IPS DF 6.9 (cell line): ENCODE measurements around the gene KLF1.

Experiments
- DNase-seq: peaks from one replicate; pipeline ENCODE4 v3.0.0-alpha.2; 2013; ENCODE audit warnings: low read depth, low spot score
- H3K27ac ChIP-seq: one replicate; pipeline ENCODE4 v1.5.1; 2013; ENCODE audit warnings: low read length, control low read depth
- H3K27me3 ChIP-seq: 2 replicates; pipeline ENCODE4 v1.6.1; 2013; ENCODE audit warnings: mild to moderate bottlenecking, low read length; ENCODE audit not compliant: control insufficient read depth, insufficient read depth
- H3K36me3 ChIP-seq: 2 replicates; pipeline ENCODE4 v1.6.1; 2013; ENCODE audit warnings: low read length; ENCODE audit not compliant: control insufficient read depth, insufficient read depth
- H3K4me1 ChIP-seq: 2 replicates; pipeline ENCODE4 v1.6.1; 2013; ENCODE audit warnings: low read length; ENCODE audit not compliant: control insufficient read depth, insufficient read depth
- H3K4me3 ChIP-seq: 2 replicates; pipeline ENCODE4 v1.5.1; 2013; ENCODE audit warnings: mild to moderate bottlenecking, low read length
- H3K9me3 ChIP-seq: 2 replicates; pipeline ENCODE4 v1.6.1; 2013; ENCODE audit warnings: low read length, inconsistent platforms; ENCODE audit not compliant: control insufficient read depth, insufficient read depth
- WGBS: extraction: QIAGEN DNeasy Blood & Tissue Kit; methylation state at CpG from one replicate; pipeline ENCODE4 v1.1.7; 2013; ENCODE audit warnings: mixed read lengths, missing lambda C conversion rate; ENCODE audit not compliant: insufficient read length, insufficient coverage; 5-methylcytosine and 5-hydroxymethylcytosine counted together

KLF1 gene

DNA sequence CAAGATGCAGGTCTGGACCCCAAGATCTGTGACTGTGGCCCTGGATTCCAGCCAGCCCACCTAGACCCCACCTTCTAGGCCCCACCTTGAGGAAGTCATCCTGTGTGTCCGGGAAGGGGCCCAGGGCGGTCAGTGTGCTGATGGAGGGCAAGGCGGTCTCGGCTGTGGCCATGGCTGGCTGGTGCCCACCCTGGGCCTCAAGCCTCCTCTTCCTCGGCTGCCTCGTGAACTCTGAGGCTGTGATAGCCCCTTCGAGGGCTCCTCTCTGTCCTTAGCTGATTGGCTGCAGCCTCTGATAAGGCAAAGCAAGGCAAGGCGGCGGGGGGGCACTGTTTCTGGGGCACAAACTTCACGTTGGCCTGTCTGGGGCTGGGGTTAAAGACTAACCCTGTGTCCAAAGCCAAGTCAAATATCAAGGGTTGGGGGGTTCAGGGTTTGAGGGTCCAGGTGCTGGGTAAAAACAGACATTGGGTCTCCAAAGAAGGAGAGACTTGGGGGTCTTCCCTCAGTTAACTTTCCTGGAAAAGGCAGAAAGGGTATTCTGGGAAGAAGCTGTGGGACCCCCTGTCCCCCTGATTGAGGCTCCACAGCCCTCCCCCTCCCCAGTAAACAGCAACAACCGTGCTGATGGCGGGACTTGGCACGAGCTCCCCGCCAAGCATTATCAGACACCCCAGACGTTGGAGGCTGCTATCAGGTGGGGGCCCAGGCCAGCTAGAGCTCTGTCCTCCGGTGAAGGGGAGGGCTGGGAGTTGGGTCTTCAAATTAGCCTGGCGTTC lies at the start of gene KLF1:
TSS of gene KLF1 (minus strand) at position 233 of the 779 bp plus-strand sequence. CDS start at position 172, 61 bp downstream.
- WGBS = no CpG with 5 or more reads among the region's 17 CpGs
- Histone ChIP-seq H3K4me1 (0 out of 2 replicates have a peak, but pooled peaks cover 3% of the 10 kb centered on the region), H3K27me3 (no peaks in the 10 kb centered on the region), H3K9me3 (no peaks in the 10 kb centered on the region), H3K4me3 (peak within 1 kb of the TSS; percentile 53; the same call in 1 of the 2 replicates), H3K27ac (no peak within 1 kb of the TSS), H3K36me3 (no peaks in the 10 kb centered on the region)
- no peak for DNase-seq

DNA sequence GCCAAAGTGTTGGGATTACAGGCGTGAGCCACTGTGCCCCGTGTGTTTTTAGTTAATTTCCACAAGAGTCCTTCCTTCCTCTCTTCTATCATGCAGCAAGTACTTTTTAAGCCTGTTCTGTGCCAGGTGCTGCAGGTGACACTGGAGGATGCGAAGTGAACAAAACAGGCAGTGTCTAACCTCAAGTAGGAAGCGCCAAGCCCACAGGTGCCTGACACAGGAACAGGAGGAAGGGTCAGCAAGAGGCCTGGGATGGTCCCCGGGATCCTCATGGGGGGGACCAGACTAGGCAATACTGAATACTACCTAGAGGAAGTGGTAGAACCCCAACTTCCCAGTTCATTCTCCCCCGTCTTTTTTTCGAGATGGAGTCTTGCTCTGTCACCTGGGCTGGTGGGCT lies 49.6 kb upstream of the KLF1 start:
- Histone ChIP-seq H3K27ac (no peak overlapping the region), H3K9me3 (no peaks in the 10 kb centered on the region), H3K27me3 (no peaks in the 10 kb centered on the region), H3K4me3 (no peak overlapping the region), H3K36me3 (peaks cover 14% of the 10 kb centered on the region), H3K4me1 (peaks cover 8% of the 10 kb centered on the region)
- WGBS = no CpG with 5 or more reads among the region's 7 CpGs
- no peak for DNase-seq

DNA sequence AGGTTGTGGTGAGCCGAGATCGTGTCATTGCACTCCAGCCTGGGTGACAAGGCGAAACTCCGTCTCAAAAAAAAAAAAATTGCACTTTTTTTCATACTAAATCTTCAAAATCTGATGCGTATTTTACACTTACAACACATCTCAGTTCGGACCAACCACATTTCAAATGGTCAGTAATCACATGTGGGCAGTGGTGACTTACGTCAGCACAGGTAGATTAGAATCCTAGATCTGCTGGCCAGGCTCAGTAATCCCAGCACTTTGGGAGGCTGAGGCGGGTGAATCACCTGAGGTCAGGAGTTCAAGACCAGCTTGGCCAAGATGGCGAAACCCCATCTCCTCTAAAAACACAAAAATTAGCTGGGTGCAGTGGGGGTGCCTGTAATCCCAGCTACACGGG lies 48.1 kb upstream of the KLF1 start:
- Histone ChIP-seq H3K4me3 (no peak overlapping the region), H3K9me3 (no peaks in the 10 kb centered on the region), H3K27me3 (no peaks in the 10 kb centered on the region), H3K4me1 (peaks cover 7% of the 10 kb centered on the region), H3K36me3 (peaks cover 10% of the 10 kb centered on the region), H3K27ac (no peak overlapping the region)
- WGBS = no CpG with 5 or more reads among the region's 10 CpGs
- no peak for DNase-seq

DNA sequence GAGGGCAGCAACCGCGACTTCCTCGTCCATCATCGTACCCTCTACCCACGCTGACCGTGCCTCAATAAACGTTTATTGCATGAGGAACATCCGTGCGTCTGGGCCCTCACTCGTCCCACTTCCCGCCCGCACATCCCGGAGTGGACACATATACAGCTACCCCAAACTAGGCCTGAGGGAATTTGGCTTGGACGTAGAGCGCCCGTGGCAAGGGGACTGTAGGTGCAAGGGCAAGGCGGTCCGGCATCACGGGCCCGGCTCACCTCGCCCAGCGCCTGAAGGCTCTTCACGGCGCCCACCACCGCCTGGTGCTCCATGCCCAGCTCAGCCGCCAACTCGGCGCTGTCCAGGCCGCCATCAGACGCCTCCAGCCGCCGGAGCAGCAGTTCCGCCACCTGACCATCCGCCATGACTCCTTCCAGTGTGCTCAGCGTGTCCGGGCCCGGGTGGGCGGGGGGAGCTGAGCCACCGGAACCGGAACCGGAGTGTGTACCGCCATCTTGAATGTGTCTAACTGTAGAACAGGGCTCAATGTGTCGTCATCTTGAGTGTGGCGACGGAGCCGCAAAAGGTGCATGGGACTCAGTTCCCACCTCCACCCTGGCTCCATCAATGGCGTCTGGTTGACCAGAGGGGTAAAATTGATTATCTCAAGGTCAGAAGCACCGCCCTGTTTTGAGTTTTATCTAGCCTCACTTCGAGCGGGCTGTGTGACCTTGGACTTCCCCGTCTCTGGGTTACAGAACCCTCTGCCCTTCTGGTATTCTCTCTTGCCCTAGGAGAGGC lies 46.5 kb upstream of the KLF1 start, which contains the start of gene FARSA:
TSS of gene FARSA (minus strand) at position 425 of the 786 bp plus-strand sequence. CDS start at position 410, 15 bp downstream.
- Histone ChIP-seq H3K27me3 (no peaks in the 10 kb centered on the region), H3K9me3 (no peaks in the 10 kb centered on the region), H3K4me1 (peaks cover 4% of the 10 kb centered on the region), H3K36me3 (peaks cover 17% of the 10 kb centered on the region), H3K4me3 (peak within 1 kb of the TSS; percentile 68), H3K27ac (no peak within 1 kb of the TSS)
- WGBS = no CpG with 5 or more reads among the region's 51 CpGs
- DNase-seq = peak; percentile 92

DNA sequence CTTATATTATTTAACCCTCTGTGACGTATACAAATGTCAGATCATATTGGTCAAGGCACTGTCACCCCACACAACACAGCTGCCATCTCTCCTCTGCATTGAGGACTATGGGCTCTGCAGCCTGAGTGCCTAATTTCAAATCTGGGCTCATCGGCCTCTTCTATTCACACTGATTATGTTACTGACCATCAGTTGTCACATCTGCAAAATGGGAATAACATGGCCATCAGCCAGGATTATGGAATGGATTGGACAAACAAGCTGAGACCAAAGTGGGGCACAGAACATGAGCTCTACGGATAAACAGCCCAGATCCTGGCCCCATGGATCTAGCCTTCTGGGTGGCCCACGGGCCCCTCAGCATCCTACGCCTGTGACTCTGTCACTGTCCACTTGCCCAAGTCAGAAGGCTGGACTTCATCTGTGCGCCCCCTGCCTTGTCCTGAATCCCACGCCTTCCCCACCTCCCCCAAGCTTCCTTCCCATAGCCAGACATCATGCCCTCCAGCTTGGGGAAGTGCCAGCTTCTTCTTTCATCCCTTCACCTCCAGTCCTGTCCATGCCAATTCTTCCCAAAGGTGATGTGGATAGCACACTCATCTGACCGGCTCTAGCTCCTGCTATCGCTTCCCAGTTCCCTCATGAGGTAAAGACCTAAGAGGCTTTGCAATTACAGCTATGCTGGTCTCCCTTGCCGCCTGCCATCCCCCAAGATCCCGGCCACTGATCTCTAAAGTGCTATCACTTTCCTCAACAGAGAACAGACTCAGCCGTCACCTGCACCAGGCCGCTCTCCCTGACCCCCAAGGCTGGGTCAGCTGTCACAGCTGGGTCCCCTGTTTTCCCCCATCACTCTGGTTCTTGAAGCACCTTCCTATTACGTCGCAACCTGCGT lies 45.6 kb upstream of the KLF1 start:
- Histone ChIP-seq H3K9me3 (no peaks in the 10 kb centered on the region), H3K4me1 (peaks cover 4% of the 10 kb centered on the region), H3K4me3 (peak overlapping the region; percentile 68), H3K27ac (no peak overlapping the region), H3K27me3 (no peaks in the 10 kb centered on the region), H3K36me3 (peaks cover 22% of the 10 kb centered on the region)
- no CpG with 5 or more reads among the region's 16 CpGs for WGBS
- DNase-seq = no peak

DNA sequence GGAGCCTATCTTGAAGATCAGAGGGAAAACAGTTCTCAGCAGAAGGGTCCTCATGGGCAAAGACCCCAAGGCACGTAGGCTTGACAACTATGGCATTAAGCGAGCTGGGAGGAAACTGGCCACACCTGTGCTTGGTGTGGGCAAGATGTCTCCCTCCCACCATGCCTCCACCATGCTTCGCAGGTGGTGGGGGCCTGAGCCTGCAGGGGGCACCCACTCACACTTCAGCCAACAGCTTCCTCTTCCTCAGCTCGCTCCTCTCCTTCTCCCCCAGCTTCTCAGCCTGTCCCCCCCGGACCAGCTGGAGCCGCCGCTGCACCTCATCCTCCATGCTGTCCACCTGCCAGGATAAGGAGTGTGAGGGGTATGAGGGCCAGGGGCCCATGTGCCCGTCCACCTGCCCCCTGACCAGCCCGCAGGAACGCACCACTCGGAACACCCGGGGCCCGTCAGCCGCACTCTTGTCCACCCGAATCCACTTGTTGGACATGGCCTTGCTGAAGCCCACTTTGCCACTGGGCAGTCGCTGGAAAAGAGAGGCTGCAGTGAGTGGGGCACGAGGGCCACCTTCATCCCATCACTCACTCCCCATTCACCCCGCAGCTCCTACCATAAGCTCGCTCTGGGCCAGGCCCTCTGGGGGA lies 43.1 kb upstream of the KLF1 start:
- no peak for DNase-seq
- Histone ChIP-seq H3K27ac (no peak overlapping the region), H3K36me3 (peaks cover 32% of the 10 kb centered on the region)

DNA sequence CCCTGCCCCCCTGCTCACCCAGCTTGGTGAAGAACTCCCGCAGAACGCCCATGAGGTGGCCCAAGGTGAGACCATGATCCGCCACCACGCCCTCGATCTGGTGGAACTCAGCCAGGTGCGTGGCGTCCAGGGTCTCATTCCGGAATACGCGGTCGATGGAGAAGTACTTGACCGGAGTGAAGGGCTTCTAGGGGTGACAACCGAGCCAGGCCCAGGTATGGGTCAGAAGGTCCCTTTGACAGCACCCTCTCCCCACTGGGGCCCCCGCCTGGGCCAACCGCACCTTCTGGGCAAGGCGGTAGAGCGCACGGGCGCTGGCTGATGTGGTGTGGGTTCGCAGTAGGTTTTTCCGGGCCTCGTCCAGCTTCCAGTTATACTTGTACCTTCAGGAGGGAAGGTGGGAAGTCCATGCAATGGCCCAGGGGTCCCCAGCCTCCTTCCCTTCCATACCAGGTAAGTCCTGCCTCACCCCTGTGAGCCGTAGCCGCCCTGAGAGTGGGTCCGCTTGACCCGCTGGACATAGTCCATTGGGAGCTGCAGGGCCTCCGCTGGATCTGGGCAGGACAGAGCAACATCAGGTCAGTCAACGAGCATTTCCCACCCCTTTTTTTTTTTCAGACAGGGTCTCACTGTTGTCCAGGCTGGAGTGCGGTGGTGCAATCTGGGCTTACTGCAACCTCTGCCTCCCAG lies 37.8 kb upstream of the KLF1 start:
- H3K36me3 ChIP-seq = peaks cover 45% of the 10 kb centered on the region
- H3K9me3 ChIP-seq = no peaks in the 10 kb centered on the region
- no peak overlapping the region for H3K4me3 ChIP-seq
- H3K27ac ChIP-seq = no peak overlapping the region
- no peak for DNase-seq
- no peaks in the 10 kb centered on the region for H3K27me3 ChIP-seq
- WGBS = no CpG with 5 or more reads among the region's 29 CpGs
- H3K4me1 ChIP-seq = no peaks in the 10 kb centered on the region

More for the DNA sequence above, 43.1 kb upstream of the KLF1 start:
- WGBS = no CpG with 5 or more reads among the region's 19 CpGs
- Histone ChIP-seq H3K4me3 (no peak overlapping the region), H3K9me3 (no peaks in the 10 kb centered on the region), H3K4me1 (peaks cover 4% of the 10 kb centered on the region), H3K27me3 (no peaks in the 10 kb centered on the region)

DNA sequence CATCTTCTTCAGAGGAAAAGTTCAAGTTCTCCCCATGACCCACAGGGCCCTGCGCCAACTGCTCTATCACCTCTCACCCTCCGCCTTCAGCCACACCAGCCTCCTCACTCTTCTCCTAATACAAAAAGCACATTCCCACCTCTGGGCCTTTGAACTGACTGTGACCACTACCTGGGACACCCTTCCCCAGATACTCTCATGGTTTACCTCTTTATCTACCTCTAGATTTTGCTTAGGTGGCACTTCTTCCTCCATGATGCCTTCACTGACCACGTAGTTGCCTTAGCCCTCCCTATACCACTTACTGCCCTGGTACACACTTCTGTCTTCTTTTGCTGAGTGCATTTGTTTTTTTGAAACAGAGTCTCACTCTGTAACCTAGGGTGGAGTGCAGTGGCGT lies 36.0 kb upstream of the KLF1 start:
- no peak overlapping the region for H3K27ac ChIP-seq
- no peak for DNase-seq
- H3K4me1 ChIP-seq = peaks cover 2% of the 10 kb centered on the region; the same call in 1 of the 2 replicates
- H3K36me3 ChIP-seq = peaks cover 32% of the 10 kb centered on the region
- H3K27me3 ChIP-seq = peaks cover 4% of the 10 kb centered on the region; the same call in 1 of the 2 replicates
- no peak overlapping the region for H3K4me3 ChIP-seq
- no peaks in the 10 kb centered on the region for H3K9me3 ChIP-seq
- no CpG with 5 or more reads among the region's 4 CpGs for WGBS

DNA sequence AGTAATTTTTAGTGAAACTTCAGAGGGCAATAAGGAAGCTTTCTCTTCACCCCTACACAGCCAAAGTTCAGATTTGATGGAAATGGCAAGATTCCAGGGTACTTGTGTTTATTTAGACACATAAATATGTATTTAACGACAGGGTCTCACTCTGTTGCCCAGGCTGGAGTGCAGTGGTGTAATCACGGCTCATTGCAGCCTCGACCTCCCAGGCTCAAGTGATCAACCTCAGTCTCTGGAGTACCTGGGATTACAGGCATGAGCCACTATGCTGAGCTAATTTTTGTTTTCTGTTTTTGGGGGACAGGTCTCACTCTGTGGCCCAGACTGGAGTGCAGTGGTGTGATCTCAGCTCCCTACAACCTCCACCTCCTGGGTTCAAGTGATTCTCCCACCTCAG lies 34.0 kb upstream of the KLF1 start:
- no peak overlapping the region for H3K4me3 ChIP-seq
- H3K9me3 ChIP-seq = no peaks in the 10 kb centered on the region
- peaks cover 4% of the 10 kb centered on the region; the same call in 1 of the 2 replicates for H3K27me3 ChIP-seq
- WGBS = no CpG with 5 or more reads among the region's 3 CpGs
- H3K4me1 ChIP-seq = peaks cover 2% of the 10 kb centered on the region; the same call in 1 of the 2 replicates
- H3K36me3 ChIP-seq = peaks cover 22% of the 10 kb centered on the region
- DNase-seq = no peak
- H3K27ac ChIP-seq = no peak overlapping the region
